K562 (cell line): ENCODE data around the gene KRT36. TPM values are rescaled to one million over a fixed set of nuclear protein-coding genes. Genes with fewer than 3 reads are reported as not detected.

Experiments used
- ATAC-seq: fragments of 200-7000 bp; cut with Tn5 transposase; 3 replicates; pipeline ENCODE4 v1.9.1; 2020; ENCODE audit warnings: moderate library complexity
- BruUV-seq: library from RNA; stranded (reverse); fragments of 400-500 nt; replicated peaks from 2 replicates; lab custom pipeline; 2021; lab: Mats Ljungman, UMichigan
- CTCF ChIA-PET: fragments of 300-600 bp; formaldehyde crosslinking; extraction: SDS; loops from one replicate; lab custom pipeline; 2021; ENCODE audit warnings: low intra/inter-chr PET ratio; lab: Yijun Ruan, JAX
- POLR2A ChIA-PET: fragments of 300-600, 350-650 bp; sonication (Branson Sonifier 250); formaldehyde crosslinking; extraction: SDS; loops from one replicate; lab custom pipeline; 2021; ENCODE audit warnings: antibody characterized with exemption, inconsistent platforms; lab: Yijun Ruan, JAX
- DNase-seq, 4 experiments: peaks; one replicate each; pipeline versions ENCODE4 v3.0.0 to v3.0.0-alpha.2; 2011 to 2018; ENCODE audit warnings: low spot score in 3 of 4, mixed read lengths in 3 of 4; ENCODE audit errors: extremely low read depth in 1 of 4
- FAIRE-seq: peaks from 2 replicates; lab custom pipeline; 2011; peaks lifted over from hg19 to GRCh38; lab: Jason Lieb, UNC
- H2AFZ ChIP-seq: 2 replicates; pipeline ENCODE4 v1.6.0; 2011; ENCODE audit warnings: low read depth, low read length, control low read depth, inconsistent platforms
- H3K27ac ChIP-seq: fragments of 200-600 bp; 3 replicates; pipeline ENCODE4 v1.8.0; 2011; ENCODE audit warnings: low read depth, mild to moderate bottlenecking, control low read depth, inconsistent platforms, low read length, moderate library complexity, mixed read lengths; ENCODE audit errors: extremely low read depth
- H3K27me3 ChIP-seq, 2 experiments: fragments of 300-600 bp in 1 of 2; 2 replicates in 1 of 2; 3 replicates in 1 of 2; pipeline versions ENCODE4 v1.6.0 to v1.8.0; 2011; ENCODE audit warnings: inconsistent platforms in 2 of 2, low read length in 2 of 2, mild to moderate bottlenecking in 1 of 2, mixed read lengths in 1 of 2, moderate library complexity in 1 of 2; ENCODE audit not compliant: control insufficient read depth in 2 of 2, insufficient read depth in 2 of 2
- H3K36me3 ChIP-seq: fragments of 300-600 bp; 3 replicates; pipeline ENCODE4 v1.8.0; 2011; ENCODE audit warnings: mild to moderate bottlenecking, low read length, inconsistent platforms; ENCODE audit not compliant: control insufficient read depth, insufficient read depth
- H3K4me1 ChIP-seq, 2 experiments: fragments of 200-600 bp in 1 of 2; replicated peaks in 1 of 2; 2 replicates in 1 of 2; 3 replicates in 1 of 2; pipeline versions ENCODE4 v1.5.1 to v1.8.0; 2011; ENCODE audit warnings: inconsistent platforms in 2 of 2, low read length in 2 of 2, mild to moderate bottlenecking in 1 of 2, mixed read lengths in 1 of 2, moderate library complexity in 1 of 2; ENCODE audit not compliant: control insufficient read depth in 2 of 2, insufficient read depth in 2 of 2
- H3K4me2 ChIP-seq: 2 replicates; pipeline ENCODE4 v1.6.1; 2011; ENCODE audit warnings: low read length, control low read depth, inconsistent platforms, mixed read lengths; ENCODE audit not compliant: insufficient read depth
- H3K4me3 ChIP-seq: fragments of 200-600 bp; sonication (generic), shearing (Covaris generic); 2 replicates; pipeline ENCODE4 v1.5.1; 2016; ENCODE audit warnings: control low read depth, inconsistent platforms
- H3K79me2 ChIP-seq: fragments of 200-600 bp; 3 replicates; pipeline ENCODE4 v1.8.0; 2011; ENCODE audit warnings: low read length, inconsistent platforms; ENCODE audit not compliant: control insufficient read depth, insufficient read depth
- H3K9ac ChIP-seq, 2 experiments: 2 replicates each; pipeline versions ENCODE4 v1.6.0 to v1.6.1; 2011; ENCODE audit warnings: low read depth in 2 of 2, low read length in 2 of 2, control low read depth in 1 of 2, inconsistent platforms in 1 of 2, mild to moderate bottlenecking in 1 of 2, mixed read lengths in 1 of 2; ENCODE audit not compliant: insufficient read depth in 1 of 2
- H3K9me1 ChIP-seq: one replicate; pipeline ENCODE4 v1.6.0; 2011; ENCODE audit warnings: inconsistent platforms, mild to moderate bottlenecking, low read length, moderate library complexity; ENCODE audit not compliant: control insufficient read depth, insufficient read depth
- H3K9me3 ChIP-seq: replicated peaks from 2 replicates; pipeline ENCODE4 v1.5.1; 2011; ENCODE audit warnings: low read depth, low read length, inconsistent platforms; ENCODE audit not compliant: control insufficient read depth, insufficient read depth
- H4K20me1 ChIP-seq: replicated peaks from 2 replicates; pipeline ENCODE4 v1.6.1; 2011; ENCODE audit warnings: low read length, inconsistent platforms, mixed read lengths; ENCODE audit not compliant: control insufficient read depth, insufficient read depth
- BACH1 ChIP-seq: fragments of 200-800 bp; sonication (Bioruptor generic); IDR thresholded peaks from 2 replicates; pipeline ENCODE4 v1.6.1; 2016; ENCODE audit warnings: missing genetic modification characterization, missing compliant biosample characterization
- BCOR ChIP-seq: fragments of 450-650 bp; IDR thresholded peaks from 2 replicates; pipeline ENCODE4 v1.6.1; 2016
- CEBPG ChIP-seq, 3 experiments: fragments of 200-800 bp in 1 of 3; sonication (Bioruptor generic) in 1 of 3; sonication (generic) in 1 of 3; formaldehyde crosslinking in 1 of 3; IDR thresholded peaks in 2 of 3; conservative IDR thresholded peaks in 1 of 3; 2 replicates each; pipeline versions ENCODE4 v1.6.1 to v1.8.0; 2016 to 2022; ENCODE audit warnings: missing compliant biosample characterization in 2 of 3, missing genetic modification characterization in 2 of 3, mild to moderate bottlenecking in 1 of 3, missing genetic modification reagents in 1 of 3
- ESRRA ChIP-seq: fragments of 450-650 bp; IDR thresholded peaks from 2 replicates; pipeline ENCODE4 v1.6.1; 2014; ENCODE audit warnings: low read depth, mild to moderate bottlenecking, moderate library complexity, borderline replicate concordance
- GTF2F1 ChIP-seq: IDR thresholded peaks from 2 replicates; pipeline ENCODE4 v1.6.1; 2011; ENCODE audit warnings: low read depth, low read length, improper control_type of control experiment
- HSF4 ChIP-seq: fragments of 250-450 bp; sonication (Bioruptor Pico); IDR thresholded peaks from 2 replicates; pipeline ENCODE4 v2.1.2; 2022; ENCODE audit warnings: mild to moderate bottlenecking, moderate library complexity, borderline replicate concordance
- KDM1A ChIP-seq, 2 experiments: fragments of 450-650 bp; IDR thresholded peaks; 2 replicates each; pipeline ENCODE4 v1.6.1; 2016; ENCODE audit warnings: mild to moderate bottlenecking in 2 of 2
- MED1 ChIP-seq: sonication (generic); formaldehyde crosslinking; IDR thresholded peaks from 2 replicates; pipeline ENCODE4 v1.8.1; 2023; ENCODE audit warnings: missing genetic modification reagents, borderline replicate concordance
- MTA2 ChIP-seq: fragments of 450-650 bp; IDR thresholded peaks from 2 replicates; pipeline ENCODE4 v1.6.1; 2016; ENCODE audit warnings: low read depth
- MTF1 ChIP-seq: fragments of 250-450 bp; sonication (Bioruptor Pico); IDR thresholded peaks from 2 replicates; pipeline ENCODE4 v1.9.0; 2021; ENCODE audit warnings: moderate library complexity, mild to moderate bottlenecking, inconsistent platforms, borderline replicate concordance
- RBM25 ChIP-seq: fragments of 200-400 bp; formaldehyde crosslinking; IDR thresholded peaks from 2 replicates; pipeline ENCODE4 v1.6.1; 2018; ENCODE audit warnings: low read length, low read depth, moderate library complexity; ENCODE audit not compliant: severe bottlenecking
- SAFB ChIP-seq: fragments of 200-400 bp; formaldehyde crosslinking; IDR thresholded peaks from 2 replicates; pipeline ENCODE4 v1.6.1; 2017; ENCODE audit warnings: low read depth, low read length, borderline replicate concordance
- SIN3B ChIP-seq: fragments of 450-650 bp; IDR thresholded peaks from 2 replicates; pipeline ENCODE4 v1.6.1; 2017; ENCODE audit warnings: low read depth, mild to moderate bottlenecking, moderate library complexity
- SMARCA5 ChIP-seq: fragments of 450-650 bp; IDR thresholded peaks from 2 replicates; pipeline ENCODE4 v1.6.1; 2016
- SPI1 ChIP-seq: IDR thresholded peaks from 2 replicates; pipeline ENCODE4 v1.6.1; 2011; ENCODE audit warnings: low read depth, low read length, control low read depth, borderline replicate concordance
- SRSF1 ChIP-seq: fragments of 200-400 bp; formaldehyde crosslinking; IDR thresholded peaks from 2 replicates; pipeline ENCODE4 v1.6.1; 2017; ENCODE audit warnings: mild to moderate bottlenecking, low read depth, low read length, moderate library complexity
- TCF3 ChIP-seq: sonication (generic); formaldehyde crosslinking; IDR thresholded peaks from 2 replicates; pipeline ENCODE4 v1.4.0; 2020; ENCODE audit warnings: mild to moderate bottlenecking, missing genetic modification reagents
- TEAD4 ChIP-seq, 2 experiments: sonication (generic) in 1 of 2; formaldehyde crosslinking in 1 of 2; IDR thresholded peaks; 2 replicates each; pipeline versions ENCODE4 v1.6.1 to v1.8.0; 2012 to 2022; ENCODE audit warnings: borderline replicate concordance in 1 of 2, inconsistent platforms in 1 of 2, low read length in 1 of 2, mild to moderate bottlenecking in 1 of 2, missing genetic modification reagents in 1 of 2
- ZNF507 ChIP-seq: conservative IDR thresholded peaks from 2 replicates; pipeline ENCODE4 v1.6.1; 2017; ENCODE audit warnings: missing genetic modification characterization, missing compliant biosample characterization
- ZNF76 ChIP-seq: fragments of 250-450 bp; sonication (Bioruptor Pico); IDR thresholded peaks from 2 replicates; pipeline ENCODE4 v1.4.0; 2020; ENCODE audit warnings: mild to moderate bottlenecking, moderate library complexity, borderline replicate concordance
- WGBS: fragments of 100-300 bp; shearing (Covaris generic); methylation state at CpG from one replicate; pipeline ENCODE4 v1.1.6; 2016; ENCODE audit warnings: low coverage, mixed read lengths; ENCODE audit not compliant: insufficient coverage; ENCODE audit errors: missing lambda C conversion rate; 5-methylcytosine and 5-hydroxymethylcytosine counted together
- in situ Hi-C: fragments of 300-500 bp; cut with MboI; formaldehyde crosslinking; loops from 4 replicates; pipeline ENCODE4 v1.15.0; 2018; ENCODE audit warnings: inconsistent platforms, mixed read lengths
- intact Hi-C: fragments of 100-400 bp; cut with micrococcal nuclease; formaldehyde crosslinking; loops from 2 replicates; pipeline ENCODE4 v1.14.2; 2022
- polyA plus RNA-seq, 8 experiments: library from polyadenylated mRNA; depleted of rRNA in 4 of 8; stranded (reverse) in 5 of 8; unstranded in 3 of 8; fragments of >200 nt; fragmentation: Nextera tagmentation in 2 of 8; fragmentation: Illumina TruSeq in 1 of 8; extraction: Ambion mirVana in 2 of 8; extraction: Trizol in 1 of 8; gene quantifications; 2 replicates each; pipeline versions ENCODE4 v1.2.1 to v1.2.3, GENCODE V29; 2011 to 2014; ENCODE audit warnings: inconsistent platforms in 1 of 8, missing spikeins in 1 of 8
- total RNA-seq, 7 experiments: library from RNA; depleted of rRNA in 6 of 7; stranded (reverse); fragments of >200 nt in 6 of 7; fragmentation: Illumina TruSeq in 2 of 7; extraction: Trizol in 2 of 7; gene quantifications; 2 replicates each; pipeline versions ENCODE4 v1.2.1 to v1.2.3, GENCODE V29; 2011 to 2021; ENCODE audit warnings: low replicate concordance in 1 of 7
- TF ChIP-seq, protein P1 (sequence below): fragments of 450-650 bp; formaldehyde crosslinking; conservative IDR thresholded peaks from 2 replicates; pipeline ENCODE4 v1.4.0; 2022; ENCODE audit warnings: mild to moderate bottlenecking, missing genetic modification characterization
- TF ChIP-seq, protein P2 (sequence below): fragments of 450-650 bp; IDR thresholded peaks from one replicate; pipeline ENCODE4 v1.6.1; 2018; ENCODE audit warnings: mild to moderate bottlenecking, moderate library complexity; ENCODE audit not compliant: partially characterized antibody

KRT36 gene
- total and polyA plus RNA-seq, 9 of the 15 experiments (the other 6 are each of a cell fraction or from before 2014, with no cell fraction given) = 0.04 TPM; not detected in 8

DNA sequence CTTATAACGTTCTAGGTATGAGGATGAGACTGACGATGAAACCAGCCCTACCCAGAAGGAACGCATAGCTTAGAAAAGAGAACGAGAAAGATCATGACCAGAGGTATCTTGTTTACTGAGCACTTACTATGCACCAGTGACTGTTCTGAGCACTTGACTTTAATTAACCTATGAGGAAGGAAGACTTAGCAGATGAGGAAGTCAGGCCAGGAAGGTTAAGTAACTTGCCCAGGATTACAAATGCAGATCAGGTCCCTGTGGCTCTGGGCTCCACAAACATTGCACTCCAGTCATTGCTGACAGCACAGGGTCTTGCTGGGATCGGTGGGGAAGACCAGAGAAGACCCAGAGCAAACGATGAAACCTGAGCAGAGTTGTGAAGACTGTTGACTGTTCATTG, 8.6 kb upstream of the KRT36 start:
- ChIA-PET CTCF (no interaction called here), POLR2A (interaction anchor here (0.6 to 1.4 kb wide), 2 partner anchors 10 to 17 kb away, joined by 3 to 6 read pairs; no protein-coding TSS in a partner anchor)
- H3K27me3 ChIP-seq = no peaks in the 10 kb centered on the region
- WGBS = 59% methylated on average over 6 of the region's 6 CpGs
- no peaks in the 10 kb centered on the region for H3K9me3 ChIP-seq
- no peak overlapping the region for H3K4me2 ChIP-seq
- DNase-seq (no peak), ATAC-seq (no peak), FAIRE-seq (peak; percentile 69)
- no peaks in the 10 kb centered on the region for H3K36me3 ChIP-seq
- intact Hi-C loops = loop anchor here (10.0 kb wide), 1 partner anchor 593 kb away; no protein-coding TSS in a partner anchor
- no peaks in the 10 kb centered on the region for H4K20me1 ChIP-seq
- BruUV-seq = no TSS peak
- H3K27ac ChIP-seq = peak overlapping the region; percentile 32; the same call in 2 of the 3 replicates
- H2AFZ ChIP-seq = peak overlapping the region; percentile 81
- H3K4me3 ChIP-seq = no peak overlapping the region
- H3K4me1 ChIP-seq = peaks cover 48 to 65% of the 10 kb centered on the region in 2 experiments
- H3K9ac ChIP-seq = peak overlapping the region in 1 of 2 experiments; percentile 76; a peak in 1 of 4 replicates
- H3K9me1 ChIP-seq = no peaks in the 10 kb centered on the region
- H3K79me2 ChIP-seq = no peaks in the 10 kb centered on the region
- in situ Hi-C loops = no loop called here
- no peak for TF ChIP-seq SAFB
- TF ChIP-seq ZNF507 = no peak
- TF ChIP-seq ZNF76 (CRISPR knock-in tag) = no peak
- peak; percentile 16 to 36; a peak in 2 of 4 replicates for TF ChIP-seq KDM1A (IDR thresholded peaks at IDR 0.05)
- TF ChIP-seq CEBPG (CRISPR knock-in tag; IDR thresholded peaks at IDR 0.05) = no peak
- no peak for TF ChIP-seq CEBPG (tag; conservative IDR thresholded peaks at IDR 0.05 in 1 of 2, IDR thresholded peaks at IDR 0.05 in 1 of 2)
- peak; percentile 73 for TF ChIP-seq RBM25
- no peak for TF ChIP-seq TEAD4 (IDR thresholded peaks at IDR 0.05; ENCODE audit: low read length)
- TF ChIP-seq TEAD4 (CRISPR knock-in tag; IDR thresholded peaks at IDR 0.05; ENCODE audit: borderline replicate concordance) = no peak
- no peak for TF ChIP-seq ESRRA
- TF ChIP-seq MED1 (CRISPR knock-in tag) = no peak
- TF ChIP-seq SRSF1 = no peak
- TF ChIP-seq TCF3 (CRISPR knock-in tag) = no peak
- TF ChIP-seq, protein P1, sequence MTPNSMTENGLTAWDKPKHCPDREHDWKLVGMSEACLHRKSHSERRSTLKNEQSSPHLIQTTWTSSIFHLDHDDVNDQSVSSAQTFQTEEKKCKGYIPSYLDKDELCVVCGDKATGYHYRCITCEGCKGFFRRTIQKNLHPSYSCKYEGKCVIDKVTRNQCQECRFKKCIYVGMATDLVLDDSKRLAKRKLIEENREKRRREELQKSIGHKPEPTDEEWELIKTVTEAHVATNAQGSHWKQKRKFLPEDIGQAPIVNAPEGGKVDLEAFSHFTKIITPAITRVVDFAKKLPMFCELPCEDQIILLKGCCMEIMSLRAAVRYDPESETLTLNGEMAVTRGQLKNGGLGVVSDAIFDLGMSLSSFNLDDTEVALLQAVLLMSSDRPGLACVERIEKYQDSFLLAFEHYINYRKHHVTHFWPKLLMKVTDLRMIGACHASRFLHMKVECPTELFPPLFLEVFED (CRISPR knock-in tag) = no peak
- TF ChIP-seq SIN3B = no peak
- TF ChIP-seq MTA2 = no peak
- TF ChIP-seq BACH1 (tag) = no peak
- TF ChIP-seq HSF4 (CRISPR knock-in tag) = no peak
- TF ChIP-seq MTF1 (CRISPR knock-in tag) = no peak
- peak; percentile 77 for TF ChIP-seq SPI1
- TF ChIP-seq BCOR = peak; percentile 22; the same call in 1 of the 2 replicates
- TF ChIP-seq, protein P2, sequence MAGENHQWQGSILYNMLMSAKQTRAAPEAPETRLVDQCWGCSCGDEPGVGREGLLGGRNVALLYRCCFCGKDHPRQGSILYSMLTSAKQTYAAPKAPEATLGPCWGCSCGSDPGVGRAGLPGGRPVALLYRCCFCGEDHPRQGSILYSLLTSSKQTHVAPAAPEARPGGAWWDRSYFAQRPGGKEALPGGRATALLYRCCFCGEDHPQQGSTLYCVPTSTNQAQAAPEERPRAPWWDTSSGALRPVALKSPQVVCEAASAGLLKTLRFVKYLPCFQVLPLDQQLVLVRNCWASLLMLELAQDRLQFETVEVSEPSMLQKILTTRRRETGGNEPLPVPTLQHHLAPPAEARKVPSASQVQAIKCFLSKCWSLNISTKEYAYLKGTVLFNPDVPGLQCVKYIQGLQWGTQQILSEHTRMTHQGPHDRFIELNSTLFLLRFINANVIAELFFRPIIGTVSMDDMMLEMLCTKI = no peak
- TF ChIP-seq GTF2F1 = no peak
- peak; percentile 54; the same call in 1 of the 2 replicates for TF ChIP-seq SMARCA5
